Measurements from ENCODE around the gene NCAM1.

- TF ChIP-seq CTCF (IDR thresholded peaks at IDR 0.05 in 8 of 11, conservative IDR thresholded peaks at IDR 0.05 in 3 of 11) (no peak), POLR2A (IDR thresholded peaks at IDR 0.05) (no peak), POLR2AphosphoS5 (IDR thresholded peaks at IDR 0.05) (no peak)
Measured at GRCh38 chr11:113148652-113149051, 187.4 kb downstream of the NCAM1 start.

Measured in spleen (tissue), 7 donors.